Activated gamma-delta T cell treated with Interleukin-2 at 50 U/mL for 16 hours (primary cell): ENCODE measurements around the gene SPO11.

Experiments
- DNase-seq: peaks from one replicate; pipeline ENCODE4 v3.0.0-alpha.2; 2020

SPO11 gene

GRCh38 chr20:57329608-57330221 lies at the start of gene SPO11:
Gene SPO11 (plus strand): TSS chr20:57329803. CDS start chr20:57329868, 65 bp downstream.
- no peak for DNase-seq

GRCh38 chr20:57280221-57280620 lies 49.4 kb upstream of the SPO11 start:
- no peak for DNase-seq

- DNase-seq, result no peak
Observed at GRCh38 chr20:57281900-57282299, 47.7 kb upstream of the SPO11 start.

GRCh38 chr20:57282670-57283361 lies 46.8 kb upstream of the SPO11 start:
- DNase-seq, result no peak

GRCh38 chr20:57283860-57284259 lies 45.7 kb upstream of the SPO11 start:
- DNase-seq, result no peak

- no peak for DNase-seq
Observed at GRCh38 chr20:57287007-57287880, 42.4 kb upstream of the SPO11 start.

GRCh38 chr20:57287901-57288300 lies 41.7 kb upstream of the SPO11 start:
- no peak for DNase-seq

- DNase-seq, result no peak
Observed at GRCh38 chr20:57288651-57289277, 40.8 kb upstream of the SPO11 start.

GRCh38 chr20:57289391-57290177 lies 40.0 kb upstream of the SPO11 start:
- no peak for DNase-seq

GRCh38 chr20:57290178-57290484 lies 39.5 kb upstream of the SPO11 start:
- no peak for DNase-seq

- DNase-seq, result no peak
Observed at GRCh38 chr20:57291003-57291402, 38.6 kb upstream of the SPO11 start.

- no peak for DNase-seq
Observed at GRCh38 chr20:57291694-57292093, 37.9 kb upstream of the SPO11 start.

GRCh38 chr20:57292611-57293010 lies 37.0 kb upstream of the SPO11 start:
- no peak for DNase-seq

GRCh38 chr20:57293995-57294394 lies 35.6 kb upstream of the SPO11 start:
- DNase-seq, result no peak

- no peak for DNase-seq
Observed at GRCh38 chr20:57294550-57294949, 35.1 kb upstream of the SPO11 start.

GRCh38 chr20:57298457-57298856 lies 31.1 kb upstream of the SPO11 start:
- no peak for DNase-seq

- no peak for DNase-seq
Observed at GRCh38 chr20:57301026-57301425, 28.6 kb upstream of the SPO11 start.

- DNase-seq, result no peak
Observed at GRCh38 chr20:57306747-57307146, 22.9 kb upstream of the SPO11 start.

- DNase-seq, result no peak
Observed at GRCh38 chr20:57308451-57309271, 20.9 kb upstream of the SPO11 start.

- no peak for DNase-seq
Observed at GRCh38 chr20:57309544-57310115, 20.0 kb upstream of the SPO11 start.

- DNase-seq, result no peak
Observed at GRCh38 chr20:57310821-57311514, 18.6 kb upstream of the SPO11 start.
